CD4-positive, alpha-beta T cell treated with Interleukin-15 for 4 hours (primary cell): ENCODE data around the gene ATG2B.

Source experiments
- DNase-seq: peaks from one replicate; pipeline ENCODE4 v3.0.0-alpha.2; 2020; ENCODE audit warnings: low spot score

ATG2B gene

DNA sequence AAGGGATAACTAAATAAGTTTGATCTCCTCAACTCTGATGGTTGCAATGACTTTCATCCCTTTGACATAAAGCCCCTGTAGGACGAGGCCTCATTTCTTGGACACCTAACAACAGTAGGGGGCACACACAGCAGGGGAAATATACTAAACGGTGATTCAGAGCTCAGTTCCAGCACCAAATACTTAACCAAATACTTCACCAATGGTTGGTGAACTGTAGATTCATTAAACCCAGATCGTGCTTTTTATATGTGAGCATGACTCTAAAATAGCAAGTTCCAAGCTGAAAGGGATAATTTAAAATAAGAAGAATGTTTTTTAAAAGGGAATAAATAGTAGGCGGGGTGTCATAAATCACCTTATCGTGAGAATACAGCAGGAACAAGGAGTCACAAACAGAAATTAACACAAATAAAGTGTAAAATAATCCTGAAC lies 53.2 kb downstream of the ATG2B start:
- no peak for DNase-seq

DNA sequence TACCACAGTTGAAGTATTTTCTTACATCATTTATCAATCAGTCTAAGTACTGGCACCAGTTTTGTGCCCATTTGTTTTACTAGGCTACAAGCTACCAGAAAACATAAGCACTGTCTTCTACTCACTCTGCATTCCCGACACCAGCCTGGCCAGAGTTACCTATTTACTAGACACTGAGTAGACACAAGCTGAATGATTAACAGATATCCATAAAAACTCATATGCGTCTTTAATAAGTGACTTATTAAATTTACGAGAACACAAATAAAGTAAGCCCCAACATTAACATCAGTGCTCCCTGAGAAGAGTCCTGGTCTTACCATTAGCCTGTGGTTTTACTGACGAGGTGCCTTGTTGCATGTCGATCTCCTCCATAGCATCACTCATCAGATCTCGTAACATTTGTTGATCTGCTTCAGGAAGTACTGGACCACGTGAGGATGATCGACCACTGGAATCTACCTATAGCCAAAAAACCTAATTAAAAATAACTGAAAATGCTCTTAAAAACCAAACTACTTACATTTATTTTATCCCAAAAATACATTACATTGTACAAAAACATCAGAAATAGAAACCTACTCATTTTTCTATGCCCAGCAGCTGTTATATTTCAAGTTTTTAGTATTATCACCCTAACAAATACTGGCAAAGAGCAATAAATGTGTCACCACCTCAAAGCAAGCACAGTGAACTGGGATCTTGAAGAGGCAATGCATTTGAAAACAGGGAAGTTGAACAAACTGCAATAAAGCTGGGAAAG lies 53.8 kb downstream of the ATG2B start:
- DNase-seq, result no peak

DNA sequence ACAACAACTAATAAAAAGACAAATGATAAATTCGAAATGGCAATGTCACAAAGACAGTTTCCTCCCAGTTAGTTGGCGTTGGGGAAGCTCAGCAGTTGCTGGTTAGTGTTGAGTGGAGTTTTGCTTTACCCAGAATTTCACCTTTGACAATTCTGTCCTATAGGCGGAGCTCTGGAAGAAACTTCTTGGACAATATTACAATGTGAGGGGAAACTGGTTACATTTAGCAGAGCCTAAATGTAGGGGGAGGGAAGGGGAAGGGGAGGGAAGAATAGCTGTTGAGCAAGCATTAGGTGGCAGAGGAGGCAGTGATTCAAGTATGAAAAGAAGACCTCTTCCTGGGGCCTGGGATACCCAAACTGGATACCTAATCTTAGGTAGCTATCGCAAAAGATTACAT lies 55.7 kb downstream of the ATG2B start:
- DNase-seq, result no peak

DNA sequence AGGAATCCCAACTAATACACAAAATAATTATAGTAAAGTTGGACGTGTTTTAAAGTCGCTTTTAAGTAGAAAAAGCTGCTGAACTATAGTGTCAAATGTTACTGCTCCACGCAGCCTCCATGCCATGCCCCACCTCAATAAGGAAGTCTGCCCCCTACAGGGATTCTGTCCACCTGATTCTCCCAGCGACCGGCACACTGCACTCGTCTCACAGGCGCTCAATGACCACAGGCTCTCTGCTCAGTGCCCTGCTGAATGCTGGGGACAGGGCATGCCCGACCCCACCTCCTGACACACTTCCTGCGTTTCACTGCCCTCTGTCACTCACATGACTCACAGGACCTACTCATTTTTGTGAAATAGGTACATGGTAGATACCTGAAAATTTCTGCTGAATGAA lies 58.2 kb downstream of the ATG2B start:
- DNase-seq, result no peak

DNA sequence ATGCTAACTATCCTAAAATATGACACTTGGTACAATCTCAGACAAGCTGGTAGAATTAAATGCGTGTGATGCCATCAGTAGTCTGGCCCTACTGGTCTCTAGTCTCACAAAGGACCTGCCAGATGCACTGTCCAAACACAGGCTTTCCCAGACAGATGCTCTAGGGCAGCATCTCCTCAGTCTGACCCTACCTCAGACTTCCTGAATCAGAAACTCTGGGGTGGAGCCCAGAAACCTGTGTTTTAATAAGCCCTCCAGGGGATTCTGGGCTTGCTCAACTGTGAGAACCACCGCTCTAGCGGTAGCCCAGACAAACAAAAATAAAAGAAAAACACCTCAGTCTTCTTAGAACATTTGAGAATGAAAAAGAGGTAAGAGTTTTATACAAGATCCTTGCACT lies 59.2 kb downstream of the ATG2B start:
- no peak for DNase-seq

DNA sequence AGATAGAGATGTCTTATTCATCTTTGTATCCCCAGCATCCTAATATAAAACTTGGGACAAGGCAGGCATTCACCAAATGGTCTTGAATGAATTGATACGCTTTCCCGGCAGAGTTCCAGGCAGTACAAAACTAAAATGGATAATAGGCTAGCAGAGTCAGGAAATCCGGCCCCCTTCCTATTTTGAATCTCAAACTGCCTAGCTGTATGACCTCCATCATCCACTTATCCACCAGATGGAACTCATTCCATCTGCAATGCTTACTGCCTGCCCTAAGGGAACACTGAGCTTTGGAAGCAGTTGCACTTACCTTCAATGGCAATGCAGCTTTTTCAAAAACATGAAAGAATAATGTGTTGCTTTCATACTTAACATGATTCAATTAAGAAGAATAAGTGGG lies 63.7 kb downstream of the ATG2B start:
- DNase-seq, result no peak

DNA sequence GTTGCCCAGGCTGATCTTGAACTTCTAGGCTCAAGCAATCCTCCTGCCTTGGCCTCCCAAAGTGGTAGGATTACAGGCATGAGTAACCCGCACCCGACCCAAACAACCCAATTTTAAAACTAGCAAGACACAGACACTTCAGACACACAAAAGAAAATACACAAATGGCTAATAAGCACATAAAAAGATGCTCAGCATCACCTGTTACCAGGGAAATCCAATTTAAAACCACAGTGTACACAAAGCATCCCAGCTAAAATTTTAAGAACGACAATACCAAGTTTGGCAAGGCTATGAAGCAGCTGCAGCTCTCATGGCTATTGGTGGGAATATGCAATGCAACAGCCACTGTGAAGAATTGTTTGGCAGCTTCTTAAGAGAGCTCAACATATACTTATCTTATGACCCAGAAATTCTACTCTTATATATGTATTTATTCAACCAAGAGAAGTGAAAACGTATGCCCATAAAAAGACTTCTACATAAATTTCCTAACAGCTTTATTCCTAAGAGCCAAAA lies 65.1 kb downstream of the ATG2B start:
- DNase-seq, result no peak

DNA sequence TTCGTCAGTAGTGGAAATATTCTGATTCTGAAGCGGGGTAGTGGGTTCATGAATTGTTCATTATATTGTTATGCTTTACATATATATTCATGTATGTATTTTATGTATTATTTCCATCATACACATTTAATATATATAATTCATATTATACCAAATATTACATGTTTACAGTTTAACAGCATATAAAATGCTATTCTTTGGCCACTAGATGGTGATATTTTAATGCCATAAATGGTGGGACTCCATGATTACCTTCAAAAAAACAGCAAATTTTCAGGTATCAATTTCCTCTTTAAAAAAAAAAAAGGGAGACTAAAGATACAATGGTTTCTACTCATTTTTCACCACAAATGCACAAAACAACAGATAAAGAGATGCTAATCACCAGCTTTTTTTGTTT lies 66.1 kb downstream of the ATG2B start:
- peak; percentile 27 for DNase-seq

DNA sequence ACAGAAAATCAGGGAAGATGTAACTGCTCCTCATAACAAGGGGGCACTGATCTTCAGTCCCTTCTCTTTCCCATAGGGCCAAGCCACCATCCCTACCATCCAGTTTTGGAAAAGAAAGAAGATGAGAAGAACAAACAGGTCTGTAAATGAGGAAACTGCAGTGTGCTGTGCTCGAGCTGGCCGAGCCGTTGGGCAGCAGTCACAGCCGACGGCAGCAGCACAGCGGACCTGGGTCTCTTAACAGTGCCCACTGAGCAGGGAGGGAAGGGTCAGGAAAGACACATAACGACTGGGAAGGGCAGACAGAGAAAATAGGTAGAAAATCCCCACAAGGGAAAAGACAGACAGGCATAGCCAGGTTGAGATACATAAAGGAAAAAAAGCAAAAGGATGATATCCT lies 68.9 kb downstream of the ATG2B start:
- no peak for DNase-seq

DNA sequence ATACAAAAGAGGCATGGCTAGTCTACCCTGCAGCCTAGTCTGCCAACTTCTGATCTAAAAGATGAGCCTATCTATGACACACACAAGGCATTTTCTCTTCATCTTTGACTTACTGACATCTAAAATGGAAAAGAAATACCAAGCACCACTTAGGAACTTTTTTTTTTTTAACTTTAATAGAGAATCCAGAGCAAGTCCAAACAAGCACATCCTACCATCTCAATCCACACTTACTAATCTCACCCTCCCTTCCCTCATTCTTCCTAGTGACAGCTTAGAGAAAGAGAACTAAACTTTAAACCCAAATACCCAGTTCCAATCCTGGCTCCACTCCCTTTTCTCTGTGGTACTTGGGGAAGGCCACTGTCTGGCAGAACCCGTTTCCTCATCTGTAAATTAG lies 75.3 kb downstream of the ATG2B start:
- no peak for DNase-seq

DNA sequence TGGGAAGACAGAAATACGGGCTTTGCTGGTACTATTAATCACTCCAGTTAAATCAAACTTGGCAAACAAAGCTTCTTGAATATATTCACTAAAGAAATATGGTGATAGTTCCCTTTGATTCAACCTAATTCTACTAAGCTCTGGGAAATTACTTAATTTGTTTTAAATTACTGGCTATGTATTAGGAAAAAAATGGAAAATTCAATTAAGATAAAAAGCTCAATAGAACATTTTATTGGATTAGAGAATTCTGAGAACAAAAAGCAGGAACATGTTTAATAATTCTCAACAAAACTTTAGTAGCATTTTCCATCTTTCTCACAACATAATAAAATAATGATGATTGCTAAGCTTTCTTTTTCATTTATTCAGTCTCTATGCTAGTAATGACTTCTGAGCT lies 76.9 kb downstream of the ATG2B start:
- no peak for DNase-seq

DNA sequence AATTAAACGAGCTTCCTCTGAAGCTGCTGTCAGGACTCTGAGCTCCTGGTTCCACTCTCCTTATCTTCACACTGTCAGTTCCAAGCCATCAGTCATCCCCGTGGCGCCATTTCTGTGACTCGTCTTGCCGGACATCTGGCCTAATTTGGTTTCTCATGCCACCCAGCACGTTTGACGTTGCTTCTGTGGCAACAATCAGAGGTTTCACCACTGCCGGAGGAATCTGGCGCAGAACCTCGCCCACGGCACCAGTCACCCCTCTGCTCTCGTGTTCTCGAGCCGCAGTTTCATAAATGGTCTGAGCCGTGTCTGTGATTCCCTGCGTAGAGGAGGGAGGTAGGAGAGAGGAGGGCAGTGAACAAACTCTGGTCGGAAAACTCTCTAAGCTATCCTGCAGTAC lies 77.5 kb downstream of the ATG2B start:
- DNase-seq, result no peak

DNA sequence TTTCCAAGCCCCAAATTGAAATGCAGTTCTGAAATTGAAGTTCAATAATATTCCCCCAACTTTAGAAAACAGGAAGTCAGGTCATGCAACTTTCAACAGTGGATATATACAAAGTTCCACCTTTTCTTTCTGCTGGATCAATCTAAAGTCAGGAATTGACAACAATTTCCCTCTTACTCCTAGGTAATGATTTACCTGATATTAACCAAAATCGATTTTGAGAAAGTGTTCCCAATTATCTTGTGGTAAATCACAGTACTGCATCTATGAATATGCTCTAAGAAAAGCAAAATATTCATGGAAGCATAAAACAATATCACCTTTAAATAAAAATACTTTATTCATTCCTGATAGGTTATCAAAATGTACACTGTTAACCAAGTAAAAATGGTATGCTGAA lies 78.7 kb downstream of the ATG2B start:
- DNase-seq, result no peak

DNA sequence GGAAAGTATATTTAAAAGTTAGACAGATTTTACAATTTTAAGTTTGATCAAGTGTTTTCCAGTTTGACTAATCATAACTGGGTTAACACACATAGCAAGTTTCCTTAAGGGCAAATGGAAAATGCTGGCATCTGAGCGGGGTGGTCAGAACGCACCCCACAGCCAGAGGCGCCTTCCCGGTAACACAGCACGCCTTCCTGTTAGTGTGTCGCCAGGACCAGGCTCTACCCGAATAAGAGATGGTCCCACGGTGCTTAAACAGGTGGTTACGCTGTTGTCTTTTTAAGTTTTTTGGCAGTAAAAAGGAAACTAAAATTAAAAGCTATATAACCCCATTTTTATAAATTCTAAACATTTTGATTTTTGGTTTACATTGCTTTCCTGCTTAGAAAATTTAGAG lies 79.1 kb downstream of the ATG2B start:
- DNase-seq, result no peak

DNA sequence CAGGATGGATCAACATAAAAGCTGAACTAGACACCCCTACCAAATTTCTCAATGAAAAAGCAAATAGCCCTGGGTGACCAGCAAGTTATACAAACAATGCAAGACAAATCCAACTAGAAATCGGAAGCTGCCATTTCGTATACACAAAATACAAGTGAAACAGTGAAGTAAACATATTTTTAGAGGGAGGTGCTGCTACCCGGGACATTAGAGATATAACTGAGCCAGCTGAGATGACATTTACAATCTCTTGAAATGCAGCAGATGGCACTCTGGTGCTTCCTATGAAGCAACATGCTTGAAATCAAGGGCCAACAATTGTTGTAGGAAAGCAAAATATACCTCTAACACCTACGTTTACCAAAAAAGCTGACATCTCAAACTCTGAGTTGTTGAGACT lies 81.7 kb downstream of the ATG2B start:
- no peak for DNase-seq

DNA sequence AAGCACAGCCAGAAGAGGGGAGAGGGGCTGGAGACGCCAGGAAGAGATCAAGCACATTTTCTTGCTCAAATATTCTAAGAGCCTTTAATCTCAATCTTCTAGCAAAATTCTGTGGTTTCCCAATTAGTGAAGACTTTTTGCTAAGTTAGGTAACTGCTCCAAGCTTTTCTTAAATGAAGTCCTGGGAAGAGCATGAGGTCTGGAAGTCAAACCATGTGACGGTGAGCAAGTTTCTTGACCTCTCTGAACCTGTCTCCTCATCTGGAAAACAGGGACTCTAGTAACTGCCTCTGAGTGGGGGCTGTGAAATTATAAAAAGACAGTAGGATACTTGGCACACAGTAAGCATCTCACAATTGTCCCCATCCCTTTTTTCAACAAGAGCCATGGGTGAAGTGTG lies 83.0 kb downstream of the ATG2B start:
- DNase-seq, result no peak

DNA sequence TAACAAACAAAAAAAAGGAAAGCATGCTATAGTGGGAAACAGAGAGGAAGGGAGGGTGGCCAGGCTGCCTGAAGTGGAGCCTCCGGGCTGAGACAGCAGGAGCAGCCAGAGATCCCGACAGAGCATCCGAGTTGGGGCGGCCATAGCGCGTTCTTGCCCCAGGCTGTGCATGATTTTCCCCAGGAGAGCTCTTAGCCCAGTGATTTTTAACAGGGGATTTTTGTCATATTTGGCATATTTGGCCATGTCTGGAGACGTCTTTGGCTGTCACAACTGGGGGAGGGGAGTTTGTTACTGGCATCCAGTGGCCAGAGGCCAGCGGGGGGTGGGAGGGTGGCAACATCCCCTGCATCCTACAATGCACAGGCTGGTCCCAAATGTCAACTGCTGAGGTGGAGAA lies 83.6 kb downstream of the ATG2B start:
- DNase-seq, result no peak

DNA sequence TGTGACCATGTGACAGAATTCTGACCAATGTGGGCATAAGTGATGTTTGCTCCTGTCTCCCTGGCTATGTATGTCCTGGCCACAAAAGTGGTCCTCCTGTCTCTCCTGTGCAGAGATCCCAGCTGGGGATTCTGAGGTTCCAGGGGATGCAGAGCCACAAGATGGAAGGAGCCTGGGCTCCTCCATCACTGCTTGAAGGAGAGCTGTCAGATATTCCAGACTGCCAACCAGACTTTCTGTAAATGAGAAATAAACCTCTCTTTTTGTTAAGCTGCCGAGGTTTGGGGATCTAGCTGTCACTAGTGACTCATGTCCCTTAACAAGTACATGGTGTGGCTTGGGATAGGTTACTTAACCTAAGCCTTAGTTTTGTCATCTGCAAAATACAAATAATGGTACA lies 85.3 kb downstream of the ATG2B start:
- no peak for DNase-seq

DNA sequence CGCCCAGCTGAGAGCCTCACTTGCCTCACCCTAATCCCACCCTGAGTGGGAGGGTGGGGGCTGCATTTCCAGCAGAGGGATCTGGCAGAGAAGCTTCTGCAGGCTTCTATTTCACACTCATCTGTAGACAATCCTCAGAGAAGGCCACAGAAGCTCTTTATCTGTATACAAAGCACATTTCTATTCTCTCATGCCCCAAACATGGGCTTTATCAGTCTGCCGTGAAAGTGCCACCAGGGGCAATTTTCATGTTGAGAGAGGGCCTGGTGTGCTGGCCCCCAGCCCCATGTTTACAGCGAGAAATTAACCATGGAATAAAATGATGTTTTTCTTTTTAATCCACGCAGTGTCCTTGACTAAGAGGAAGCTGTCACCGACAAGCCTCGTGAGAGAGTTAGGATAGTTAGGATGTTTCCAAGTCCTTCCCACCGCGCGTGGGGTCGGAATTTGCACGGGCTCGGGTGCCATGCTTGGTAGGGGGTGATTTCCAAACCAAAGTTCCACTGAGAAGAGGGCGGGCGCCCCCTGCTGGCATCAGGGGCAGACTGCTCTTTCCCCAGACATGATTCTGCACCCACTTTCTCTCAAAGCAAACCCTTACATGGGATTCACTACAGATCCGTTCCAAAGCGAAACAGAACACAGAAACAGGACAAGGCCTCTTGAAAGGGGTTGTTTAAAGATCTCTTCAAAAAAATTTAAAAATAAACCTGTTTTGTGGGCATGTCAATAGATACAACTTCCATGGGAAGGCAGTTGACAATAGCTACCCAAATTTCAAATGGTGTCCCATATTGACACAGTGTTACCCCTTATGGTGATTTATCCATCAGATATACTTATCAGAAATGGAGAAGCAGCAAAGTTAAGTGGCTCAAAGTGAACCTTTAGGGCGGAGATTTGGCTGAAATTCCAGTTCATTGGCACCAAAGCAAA lies 87.7 kb downstream of the ATG2B start:
- peak; percentile 56 for DNase-seq

DNA sequence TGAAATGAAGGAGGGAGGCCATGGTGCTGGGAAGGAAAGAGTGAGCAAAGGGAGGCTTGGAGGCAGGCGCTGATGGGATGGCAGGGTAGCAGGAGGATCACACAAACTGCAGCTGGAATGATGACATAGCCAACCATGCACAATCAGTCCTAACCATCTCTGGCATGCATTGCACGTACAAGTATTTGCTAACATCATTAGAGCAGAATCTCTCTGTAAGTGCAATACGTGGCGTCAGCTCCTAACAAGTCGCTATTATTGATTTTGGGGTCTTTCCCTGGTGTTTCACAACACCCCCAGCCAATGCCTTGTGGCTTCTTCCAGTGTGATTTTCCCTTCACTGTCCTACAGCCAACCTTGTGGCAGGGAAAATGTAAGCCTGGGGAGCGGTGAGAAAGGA lies 88.6 kb downstream of the ATG2B start:
- no peak for DNase-seq

DNA sequence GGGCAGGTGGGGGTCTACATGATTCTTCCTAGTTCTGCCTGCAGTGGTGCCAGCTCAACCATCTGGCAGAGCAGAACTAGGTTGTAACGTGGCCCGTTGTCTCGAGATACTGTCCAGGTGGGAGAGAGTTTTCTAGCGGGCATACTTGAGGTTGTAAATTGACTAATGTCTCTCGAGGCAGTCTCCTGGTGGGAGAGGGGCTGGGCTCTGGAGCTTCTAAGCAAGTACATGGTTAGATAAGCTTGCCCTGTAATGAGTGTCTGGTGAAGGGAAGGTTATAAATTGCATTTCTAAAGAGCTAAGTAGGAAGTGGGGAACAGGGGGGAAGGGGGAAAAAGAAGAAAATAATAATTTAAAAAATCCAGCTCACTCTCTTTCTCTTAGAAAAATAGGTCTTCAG lies 89.0 kb downstream of the ATG2B start:
- no peak for DNase-seq

DNA sequence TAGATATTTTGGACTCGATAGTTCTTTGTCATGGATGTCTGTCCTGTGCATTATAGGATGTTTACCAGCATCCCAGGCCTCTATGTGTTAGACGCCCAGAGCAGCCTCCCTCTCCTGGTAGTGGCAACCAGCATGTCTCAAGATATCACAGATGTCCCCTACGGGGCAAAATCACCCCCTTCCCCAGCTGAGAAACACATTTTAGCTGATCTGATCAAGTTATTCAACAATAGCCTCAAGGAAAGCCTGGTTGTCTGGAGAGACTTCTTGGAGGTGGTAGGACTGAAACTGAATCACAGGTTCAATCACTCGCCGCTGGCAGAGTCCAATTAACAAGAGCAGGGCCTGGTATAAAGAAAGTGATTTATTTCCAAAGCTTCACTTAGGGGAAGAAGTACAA lies 89.5 kb downstream of the ATG2B start:
- no peak for DNase-seq

DNA sequence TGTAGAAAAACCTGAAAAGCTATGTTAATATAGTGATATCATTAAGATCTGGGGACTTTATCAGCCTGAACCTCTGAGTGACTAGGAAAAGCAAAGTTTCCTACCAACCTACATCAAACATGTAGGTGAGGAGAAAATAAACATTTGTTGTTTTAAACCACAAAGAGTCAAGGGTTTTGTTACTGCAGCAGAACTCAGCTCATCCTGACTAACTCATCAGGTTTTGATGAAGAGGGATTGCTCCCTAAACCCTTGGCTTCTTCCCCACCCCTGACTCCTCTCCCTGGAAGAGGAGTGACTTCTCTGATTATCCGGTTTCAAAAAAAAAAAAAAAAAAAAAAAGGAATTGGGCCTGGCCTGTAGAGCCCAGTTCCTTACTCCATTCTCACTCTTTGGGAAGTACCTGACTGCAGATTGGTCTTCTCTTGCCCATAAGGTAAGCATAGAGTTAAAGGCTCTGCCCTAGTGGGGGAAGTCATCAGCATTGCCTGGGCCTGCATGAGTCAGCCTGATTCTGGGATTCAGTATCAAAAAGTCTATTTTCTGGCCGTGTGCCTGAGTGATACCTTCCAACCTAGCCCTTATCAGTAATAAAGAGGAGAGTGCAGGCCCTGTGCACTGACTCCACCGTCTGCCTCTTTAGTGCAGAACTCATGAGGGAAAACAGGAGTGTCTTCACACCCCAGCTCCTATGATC lies 90.2 kb downstream of the ATG2B start:
- DNase-seq, result no peak
